Astrocyte (in vitro differentiated cells and primary cell): ENCODE results near the gene COBL. TPM values are rescaled to one million over a fixed set of nuclear protein-coding genes. Genes with fewer than 3 reads are reported as not detected.

Source experiments
- DNase-seq: peaks from one replicate; pipeline ENCODE4 v3.0.0-alpha.2; 2010; ENCODE audit warnings: low read depth
- FAIRE-seq: peaks from 2 replicates; lab custom pipeline; 2011; peaks lifted over from hg19 to GRCh38; lab: Jason Lieb, UNC
- H2AFZ ChIP-seq: 2 replicates; pipeline ENCODE4 v1.6.0; 2012; ENCODE audit warnings: low read depth, low read length, inconsistent platforms
- H3K27ac ChIP-seq: 2 replicates; pipeline ENCODE4 v1.5.1; 2011; ENCODE audit warnings: low read depth, low read length, inconsistent platforms
- H3K27me3 ChIP-seq: 2 replicates; pipeline ENCODE4 v1.6.0; 2011; ENCODE audit warnings: low read length, inconsistent platforms; ENCODE audit not compliant: insufficient read depth
- H3K36me3 ChIP-seq: 2 replicates; pipeline ENCODE4 v1.5.1; 2011; ENCODE audit warnings: low read length, inconsistent platforms; ENCODE audit not compliant: insufficient read depth
- H3K4me1 ChIP-seq: 2 replicates; pipeline ENCODE4 v1.5.1; 2011; ENCODE audit warnings: low read length, inconsistent platforms; ENCODE audit not compliant: insufficient read depth
- H3K4me2 ChIP-seq: 2 replicates; pipeline ENCODE4 v1.6.0; 2012; ENCODE audit warnings: low read length, inconsistent platforms
- H3K4me3 ChIP-seq: 2 replicates; pipeline ENCODE4 v1.5.1; 2011; ENCODE audit warnings: low read depth, mild to moderate bottlenecking, low read length, inconsistent platforms; ENCODE audit not compliant: insufficient read depth
- H3K79me2 ChIP-seq: 2 replicates; pipeline ENCODE4 v1.6.0; 2012; ENCODE audit warnings: mild to moderate bottlenecking, low read length, inconsistent platforms; ENCODE audit not compliant: insufficient read depth
- H3K9ac ChIP-seq: 2 replicates; pipeline ENCODE4 v1.6.0; 2012; ENCODE audit warnings: mild to moderate bottlenecking, low read length, inconsistent platforms
- H3K9me3 ChIP-seq: 2 replicates; pipeline ENCODE4 v1.5.1; 2012; ENCODE audit warnings: low read depth, mild to moderate bottlenecking, low read length, inconsistent platforms; ENCODE audit not compliant: insufficient read depth
- H4K20me1 ChIP-seq: 2 replicates; pipeline ENCODE4 v1.6.0; 2012; ENCODE audit warnings: low read length, inconsistent platforms; ENCODE audit not compliant: insufficient read depth
- H3K27ac Mint-ChIP-seq: one replicate; pipeline ENCODE4 v1.8.0; 2021; ENCODE audit warnings: mild to moderate bottlenecking, mixed read lengths; ENCODE audit not compliant: unreplicated experiment
- H3K27me3 Mint-ChIP-seq: one replicate; pipeline ENCODE4 v1.8.0; 2021; ENCODE audit warnings: low read depth, mixed read lengths; ENCODE audit not compliant: unreplicated experiment
- H3K36me3 Mint-ChIP-seq: one replicate; pipeline ENCODE4 v1.8.0; 2021; ENCODE audit warnings: low read depth, mixed read lengths; ENCODE audit not compliant: unreplicated experiment
- H3K4me1 Mint-ChIP-seq: one replicate; pipeline ENCODE4 v1.8.0; 2021; ENCODE audit warnings: low read depth, mixed read lengths; ENCODE audit not compliant: unreplicated experiment
- H3K4me3 Mint-ChIP-seq: one replicate; pipeline ENCODE4 v1.8.0; 2021; ENCODE audit warnings: mild to moderate bottlenecking, moderate library complexity, mixed read lengths; ENCODE audit not compliant: unreplicated experiment
- H3K9me3 Mint-ChIP-seq: one replicate; pipeline ENCODE4 v1.8.0; 2021; ENCODE audit warnings: mild to moderate bottlenecking, mixed read lengths; ENCODE audit not compliant: unreplicated experiment
- EZH2 ChIP-seq: IDR thresholded peaks from 2 replicates; pipeline ENCODE4 v1.6.1; 2012; ENCODE audit warnings: mild to moderate bottlenecking, low read length, inconsistent platforms; ENCODE audit not compliant: insufficient read depth
- total RNA-seq: library from RNA; stranded (reverse); gene quantifications from 2 replicates; pipeline ENCODE4 v1.2.1, GENCODE V29; 2021
- TF ChIP-seq, protein P1 (sequence below): IDR thresholded peaks from 2 replicates; pipeline ENCODE4 v1.5.1; 2011; ENCODE audit warnings: low read depth, mild to moderate bottlenecking, inconsistent platforms, low read length, moderate library complexity; ENCODE audit not compliant: insufficient read depth

The COBL gene
- total RNA-seq, 1 donor from 2014 or later, result 6.4 TPM

DNA sequence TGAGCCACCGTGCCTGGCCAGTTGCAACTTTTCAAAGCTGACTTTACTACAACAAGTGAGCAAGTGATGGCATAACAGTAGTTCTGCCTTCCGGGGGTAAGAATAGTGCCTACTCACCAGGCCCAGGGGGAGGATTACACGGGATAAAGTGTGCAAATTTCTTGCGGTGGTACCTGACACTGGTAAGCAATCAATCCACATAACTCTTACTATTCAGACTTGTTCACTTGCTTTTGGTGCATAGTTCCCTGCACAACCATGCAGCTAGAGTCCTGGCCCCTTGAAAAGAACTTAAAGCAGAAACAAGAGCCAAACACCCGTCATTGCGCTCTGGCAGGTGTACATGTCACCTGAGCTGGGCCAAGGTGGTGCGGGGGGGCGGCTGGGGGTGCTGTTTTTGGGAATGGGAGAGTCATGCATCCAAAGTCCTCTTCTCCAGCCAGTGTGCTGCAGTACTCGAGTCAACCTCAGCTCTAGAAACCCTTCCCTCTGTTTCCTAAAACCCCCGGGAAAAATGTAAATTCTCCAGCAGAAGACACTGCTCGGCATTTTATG lies 5.4 kb upstream of the COBL start:
- DNase-seq, result no peak
- TF ChIP-seq, protein P1, sequence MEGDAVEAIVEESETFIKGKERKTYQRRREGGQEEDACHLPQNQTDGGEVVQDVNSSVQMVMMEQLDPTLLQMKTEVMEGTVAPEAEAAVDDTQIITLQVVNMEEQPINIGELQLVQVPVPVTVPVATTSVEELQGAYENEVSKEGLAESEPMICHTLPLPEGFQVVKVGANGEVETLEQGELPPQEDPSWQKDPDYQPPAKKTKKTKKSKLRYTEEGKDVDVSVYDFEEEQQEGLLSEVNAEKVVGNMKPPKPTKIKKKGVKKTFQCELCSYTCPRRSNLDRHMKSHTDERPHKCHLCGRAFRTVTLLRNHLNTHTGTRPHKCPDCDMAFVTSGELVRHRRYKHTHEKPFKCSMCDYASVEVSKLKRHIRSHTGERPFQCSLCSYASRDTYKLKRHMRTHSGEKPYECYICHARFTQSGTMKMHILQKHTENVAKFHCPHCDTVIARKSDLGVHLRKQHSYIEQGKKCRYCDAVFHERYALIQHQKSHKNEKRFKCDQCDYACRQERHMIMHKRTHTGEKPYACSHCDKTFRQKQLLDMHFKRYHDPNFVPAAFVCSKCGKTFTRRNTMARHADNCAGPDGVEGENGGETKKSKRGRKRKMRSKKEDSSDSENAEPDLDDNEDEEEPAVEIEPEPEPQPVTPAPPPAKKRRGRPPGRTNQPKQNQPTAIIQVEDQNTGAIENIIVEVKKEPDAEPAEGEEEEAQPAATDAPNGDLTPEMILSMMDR, result no peak
- no peak for TF ChIP-seq EZH2
- FAIRE-seq, result no peak

GRCh38 chr7:51318886-51319579 lies 2.4 kb upstream of the COBL start:
- H3K27ac ChIP-seq, result no peak overlapping the region
- H3K4me3 ChIP-seq, result no peak overlapping the region
- Mint-ChIP-seq H3K27me3 (peaks cover 28% of the 10 kb centered on the region), H3K36me3 (no peaks in the 10 kb centered on the region), H3K4me3 (no peak overlapping the region), H3K27ac (no peak overlapping the region), H3K9me3 (no peaks in the 10 kb centered on the region), H3K4me1 (peaks cover 2% of the 10 kb centered on the region)
- no peak overlapping the region for H3K9ac ChIP-seq
- H3K36me3 ChIP-seq, result no peaks in the 10 kb centered on the region
- no peaks in the 10 kb centered on the region for H3K9me3 ChIP-seq
- H3K4me1 ChIP-seq, result peaks cover 8% of the 10 kb centered on the region
- H2AFZ ChIP-seq, result no peak overlapping the region
- no peak for DNase-seq
- peaks cover 35% of the 10 kb centered on the region for H3K27me3 ChIP-seq
- no peak for FAIRE-seq
- no peaks in the 10 kb centered on the region for H4K20me1 ChIP-seq
- H3K79me2 ChIP-seq, result no peaks in the 10 kb centered on the region
- H3K4me2 ChIP-seq, result no peak overlapping the region
- TF ChIP-seq, protein P1, result no peak
- TF ChIP-seq EZH2, result no peak

More for the DNA sequence above, 5.4 kb upstream of the COBL start:
- H2AFZ ChIP-seq, result no peak overlapping the region
- H3K36me3 ChIP-seq, result no peaks in the 10 kb centered on the region
- H3K27ac Mint-ChIP-seq, result no peak overlapping the region
- H4K20me1 ChIP-seq, result no peaks in the 10 kb centered on the region
- peaks cover 7% of the 10 kb centered on the region for H3K4me1 Mint-ChIP-seq
- H3K9me3 ChIP-seq, result no peaks in the 10 kb centered on the region
- no peaks in the 10 kb centered on the region for H3K36me3 Mint-ChIP-seq
- no peak overlapping the region for H3K4me2 ChIP-seq
- peaks cover 34% of the 10 kb centered on the region for H3K27me3 Mint-ChIP-seq
- peaks cover 15% of the 10 kb centered on the region for H3K27me3 ChIP-seq
- H3K4me3 ChIP-seq, result no peak overlapping the region
- no peaks in the 10 kb centered on the region for H3K9me3 Mint-ChIP-seq
- H3K79me2 ChIP-seq, result no peaks in the 10 kb centered on the region
- no peak overlapping the region for H3K4me3 Mint-ChIP-seq
- H3K27ac ChIP-seq, result no peak overlapping the region
- H3K9ac ChIP-seq, result no peak overlapping the region
- no peaks in the 10 kb centered on the region for H3K4me1 ChIP-seq

- Histone ChIP-seq H3K27me3 (peaks cover 42% of the 10 kb centered on the region), H3K4me3 (no peak overlapping the region), H4K20me1 (no peaks in the 10 kb centered on the region), H3K9ac (no peak overlapping the region), H3K27ac (no peak overlapping the region), H3K4me2 (no peak overlapping the region), H3K9me3 (no peaks in the 10 kb centered on the region), H3K79me2 (no peaks in the 10 kb centered on the region), H3K36me3 (no peaks in the 10 kb centered on the region), H2AFZ (no peak overlapping the region), H3K4me1 (peaks cover 8% of the 10 kb centered on the region)
- no peaks in the 10 kb centered on the region for H3K9me3 Mint-ChIP-seq
- H3K27me3 Mint-ChIP-seq, result peaks cover 28% of the 10 kb centered on the region
- TF ChIP-seq, protein P1, result no peak
- TF ChIP-seq EZH2, result no peak
- DNase-seq (no peak), FAIRE-seq (no peak)
- H3K4me3 Mint-ChIP-seq, result peak overlapping the region; percentile 86
- H3K36me3 Mint-ChIP-seq, result no peaks in the 10 kb centered on the region
- no peak overlapping the region for H3K27ac Mint-ChIP-seq
- H3K4me1 Mint-ChIP-seq, result peaks cover 2% of the 10 kb centered on the region
Measured at GRCh38 chr7:51318001-51318400, 1.4 kb upstream of the COBL start.
